NCI-H2107 treated with DMSO at 0.1 percent for 48 hours (cell line): Measurements from ENCODE around the gene ACTMAP.
"Not testable (repeated sequence)": the region's sequence is repeated elsewhere in the genome, so short reads cannot be mapped to it uniquely, and the experiment has no call there.

ENCODE experiments used
- DNase-seq: peaks from one replicate; lab custom pipeline; 2025; ENCODE audit not compliant: unreplicated experiment; lab: John Stamatoyannopoulos, UW

The ACTMAP gene

DNA sequence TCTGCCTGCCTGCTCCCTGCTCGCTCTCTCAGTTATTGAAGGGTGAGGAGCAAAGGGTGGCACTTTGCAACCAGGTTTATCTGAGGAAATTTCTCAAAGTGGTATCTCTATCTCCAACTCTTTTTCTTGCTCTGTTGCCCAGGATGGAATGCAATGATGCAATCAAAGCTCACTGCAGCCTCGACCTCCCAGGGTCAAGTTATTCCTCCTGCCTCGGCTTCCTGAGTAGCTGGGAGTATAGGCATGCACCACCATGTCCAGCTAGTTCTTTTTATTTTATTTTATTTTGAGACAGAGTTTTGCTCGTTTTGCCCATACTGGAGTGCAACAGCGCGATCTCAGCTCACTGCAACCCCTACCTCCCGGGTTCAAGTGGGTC is 4.9 kb downstream of the ACTMAP start:
- no peak for DNase-seq

DNA sequence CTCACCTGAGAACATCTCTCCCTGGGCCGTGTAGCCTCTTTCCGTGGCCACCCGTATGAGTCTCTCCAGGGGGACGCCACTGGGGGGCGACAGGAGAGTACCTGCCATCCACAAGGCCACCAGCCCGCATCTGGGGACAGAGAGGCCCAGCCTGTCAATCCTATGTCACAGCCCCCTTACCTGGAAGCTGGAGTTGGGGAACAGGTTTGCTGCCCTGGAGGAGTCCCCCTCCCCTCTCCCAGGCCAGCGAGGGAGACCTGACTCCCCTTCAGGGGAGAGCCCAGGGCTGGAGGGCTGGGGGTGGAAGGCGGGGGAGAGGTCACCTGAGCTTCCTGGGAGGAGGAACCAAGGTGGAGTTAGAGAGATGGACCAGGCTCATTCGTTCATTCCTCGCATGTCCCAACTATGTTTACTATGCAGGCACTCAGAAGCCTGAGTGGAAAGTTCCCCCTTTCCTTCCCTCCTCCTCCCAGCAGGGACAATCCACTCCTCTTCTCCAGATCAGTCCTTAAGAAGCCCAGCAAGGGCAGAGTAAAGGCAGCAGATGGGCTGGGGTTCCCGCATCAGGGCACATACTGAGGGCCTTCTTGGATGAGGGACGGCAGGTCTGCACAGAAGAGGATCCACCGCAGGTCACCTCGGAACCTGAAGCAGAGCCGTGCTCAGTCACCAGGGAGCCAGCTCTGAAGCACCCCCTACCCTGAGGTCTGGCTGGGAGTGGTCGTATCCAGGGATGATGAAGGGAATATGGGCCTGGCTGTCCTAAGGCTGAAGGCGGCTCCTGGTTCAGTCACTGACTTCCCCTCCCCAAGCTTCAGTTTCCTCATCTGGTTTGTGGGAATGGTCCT is 5.5 kb downstream of the ACTMAP start:
- no peak for DNase-seq

DNA sequence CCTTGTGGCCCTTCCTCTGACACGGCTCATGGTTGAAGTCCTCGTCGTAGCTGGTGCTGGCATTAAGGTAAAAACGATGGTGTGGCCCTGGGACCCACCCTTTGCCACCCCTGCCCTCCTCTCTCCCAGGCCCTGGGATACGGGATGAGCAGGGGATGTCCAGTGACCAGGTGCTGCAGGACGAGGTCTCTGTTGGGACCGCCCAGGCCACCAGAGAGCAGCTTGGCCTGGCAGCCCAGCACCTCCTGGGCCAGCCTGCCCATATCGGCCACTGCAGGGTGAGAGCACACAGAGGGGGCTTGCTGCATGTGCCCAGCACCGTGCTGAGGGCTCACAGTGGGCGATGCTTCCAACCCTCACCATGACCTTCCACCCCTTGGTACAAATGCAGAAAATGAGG is 6.4 kb downstream of the ACTMAP start:
- no peak for DNase-seq

DNA sequence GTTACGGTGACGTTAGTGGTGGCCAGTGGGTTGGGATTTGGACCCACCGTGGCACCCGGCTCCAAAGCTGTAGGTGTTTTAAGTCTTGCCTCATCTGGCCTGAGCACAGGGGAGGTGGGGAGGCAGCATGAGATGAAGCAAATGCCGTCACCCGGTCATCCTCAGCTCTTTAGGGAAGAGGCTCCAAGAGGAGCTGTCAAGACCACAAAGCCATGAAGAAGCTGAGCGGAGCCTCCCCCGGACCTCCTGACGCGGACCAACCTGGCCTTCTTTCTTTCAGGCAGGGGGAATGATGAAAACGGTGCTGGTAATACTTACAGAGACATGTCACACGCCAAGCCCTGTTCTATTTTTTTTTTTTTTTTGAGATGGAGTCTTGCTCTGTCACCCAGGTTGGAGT is 7.4 kb downstream of the ACTMAP start:
- no peak for DNase-seq

DNA sequence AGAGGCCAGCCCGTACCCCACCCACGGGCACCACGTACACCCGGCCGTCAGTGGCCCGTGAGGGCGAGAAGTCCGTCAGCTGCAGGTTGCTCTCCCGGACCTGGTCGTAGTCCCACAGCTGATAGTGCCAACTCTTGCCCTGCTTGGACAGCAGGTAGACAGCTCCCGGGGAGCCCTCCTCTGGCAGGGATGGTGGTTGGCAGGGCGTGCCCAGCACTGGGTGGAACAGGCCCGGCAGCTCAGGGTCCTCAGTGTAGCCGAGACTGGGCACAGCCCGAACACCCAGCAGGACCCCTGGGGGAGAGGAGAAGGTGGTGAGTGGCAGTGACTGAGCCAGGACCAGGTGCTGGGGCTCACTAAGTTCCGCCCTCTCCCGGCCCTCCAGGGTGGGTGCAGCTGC is 7.8 kb downstream of the ACTMAP start:
- DNase-seq, result no peak

DNA sequence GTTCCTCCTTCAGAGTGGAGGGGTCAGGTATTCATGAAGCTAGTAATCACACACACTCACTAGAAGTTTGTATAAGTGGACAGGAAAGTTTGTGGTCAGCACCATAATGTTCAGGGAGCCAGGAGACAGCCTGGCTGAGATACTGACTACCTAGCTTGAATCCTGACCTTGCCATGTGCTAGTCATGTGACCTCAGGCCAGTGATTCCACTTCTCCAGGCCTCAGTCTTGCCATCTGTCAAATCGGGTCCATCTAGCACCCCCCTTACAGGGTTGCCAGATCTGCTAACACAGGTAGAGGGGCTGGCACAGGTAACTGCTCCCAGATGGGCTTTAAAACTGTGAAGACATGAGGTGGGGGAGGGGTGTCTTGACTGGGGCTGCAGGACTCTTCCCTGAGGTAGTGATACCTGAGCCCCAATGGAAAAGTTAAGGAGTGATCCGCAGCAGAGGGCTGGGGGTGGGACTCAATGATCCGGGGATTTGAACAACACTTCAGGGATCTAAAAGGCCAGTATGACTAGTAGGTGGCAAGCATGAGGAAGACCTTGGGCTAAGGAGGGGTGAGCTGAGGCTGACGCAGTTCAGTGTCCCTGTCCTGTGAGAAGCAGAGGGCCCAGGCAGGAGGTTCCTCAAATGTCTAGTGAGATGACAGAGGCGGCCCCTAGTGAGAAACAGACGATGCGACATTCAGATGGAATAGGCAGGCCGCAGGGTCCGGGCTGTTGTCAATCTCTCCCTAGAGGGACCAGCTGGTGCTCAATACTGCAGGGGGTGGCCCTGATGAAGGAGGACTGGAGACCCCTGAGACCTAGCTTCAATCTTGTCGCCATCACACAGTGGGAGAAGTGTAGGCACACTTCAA is 8.5 kb downstream of the ACTMAP start:
- DNase-seq, result no peak

DNA sequence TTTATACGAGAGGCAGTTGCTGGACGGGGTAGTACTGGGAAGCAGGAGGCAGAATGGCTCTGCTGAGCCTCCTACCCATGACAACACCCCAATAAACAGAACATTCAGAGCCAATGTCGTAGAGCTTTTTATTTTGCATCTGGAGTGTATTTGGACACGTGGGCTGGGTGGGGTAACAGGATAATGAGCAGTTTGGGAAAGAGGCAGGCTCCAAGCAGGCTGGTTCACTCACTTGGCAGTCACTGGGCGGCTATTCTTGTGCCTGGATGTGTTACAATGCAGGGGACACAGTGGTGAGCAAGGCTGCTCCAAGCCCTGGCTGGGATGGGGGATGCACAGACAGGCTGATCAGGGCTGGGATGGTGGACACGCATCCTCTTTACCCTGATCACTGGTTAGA is 9.5 kb downstream of the ACTMAP start:
- no peak for DNase-seq

DNA sequence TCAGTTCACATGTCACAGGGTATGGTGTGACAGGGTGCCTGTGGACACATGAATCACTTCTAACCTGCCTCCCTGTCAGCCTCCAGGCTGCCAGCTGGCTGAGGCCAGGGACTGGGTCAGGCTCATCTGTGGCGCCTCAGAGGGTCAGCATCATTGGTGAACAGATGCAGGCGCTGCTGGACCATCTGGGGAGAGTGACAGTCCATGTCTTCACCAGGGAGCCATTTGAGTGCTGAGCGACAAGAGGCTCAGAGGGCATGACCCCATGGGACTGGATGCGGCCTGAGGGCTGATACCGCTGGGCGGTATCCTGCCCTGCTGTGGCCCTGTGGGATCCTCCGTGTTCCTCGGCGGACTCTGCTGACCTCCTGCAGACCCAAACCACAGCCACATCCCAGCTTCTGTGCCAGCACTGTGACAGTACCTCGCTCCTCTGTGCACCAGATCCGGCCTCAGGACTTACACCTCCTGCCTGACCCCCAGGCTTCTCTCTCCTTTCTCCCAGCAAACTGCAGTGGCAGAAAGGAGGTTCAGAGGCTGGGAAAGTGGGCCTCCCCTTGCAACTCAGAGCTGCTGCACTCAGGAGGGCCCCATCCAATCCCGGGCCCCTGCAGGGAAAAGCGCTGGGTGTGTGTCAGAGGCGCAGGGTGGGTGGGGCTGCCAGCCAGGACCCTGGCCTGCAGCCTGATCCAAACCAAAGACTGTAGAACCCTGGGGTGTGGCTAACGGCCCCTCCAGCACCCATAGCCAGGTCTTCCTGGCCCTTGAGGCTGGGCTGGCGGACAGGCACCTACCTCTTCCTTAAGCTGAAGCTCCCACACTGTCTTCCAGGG is 10.2 kb downstream of the ACTMAP start:
- DNase-seq, result no peak

DNA sequence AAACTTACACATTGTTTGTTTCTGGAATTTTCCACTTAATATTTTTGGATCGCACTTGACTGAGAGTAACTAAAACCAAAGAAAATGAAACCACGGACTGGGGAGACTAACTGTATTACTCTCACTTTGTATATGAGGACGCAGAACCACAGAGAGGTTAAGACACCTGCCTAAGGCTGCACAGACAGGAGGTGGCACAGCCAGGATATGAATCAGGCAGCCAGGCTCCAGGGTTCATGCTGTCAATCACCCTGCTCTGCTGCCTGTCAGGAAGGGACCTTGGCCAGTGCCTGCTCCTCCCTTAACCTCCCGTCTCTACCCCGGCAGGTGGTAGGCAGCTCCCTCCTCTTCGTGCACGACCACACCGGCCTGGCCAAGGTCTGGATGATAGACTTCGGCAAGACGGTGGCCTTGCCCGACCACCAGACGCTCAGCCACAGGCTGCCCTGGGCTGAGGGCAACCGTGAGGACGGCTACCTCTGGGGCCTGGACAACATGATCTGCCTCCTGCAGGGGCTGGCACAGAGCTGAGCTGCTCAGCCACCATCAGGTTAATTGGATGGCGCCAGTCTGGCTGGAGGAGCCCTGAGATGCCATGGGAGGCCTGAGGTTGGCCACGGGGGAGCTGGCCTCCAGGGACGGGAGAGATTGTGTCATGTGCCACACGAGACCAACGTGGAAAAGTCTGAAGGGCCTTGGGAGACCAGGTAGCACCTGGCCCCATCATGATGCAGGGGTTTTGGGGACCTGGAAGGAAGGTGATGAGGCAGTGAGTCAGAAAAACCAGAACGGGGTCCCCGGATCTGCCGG is 11.0 kb downstream of the ACTMAP start:
- no peak for DNase-seq

DNA sequence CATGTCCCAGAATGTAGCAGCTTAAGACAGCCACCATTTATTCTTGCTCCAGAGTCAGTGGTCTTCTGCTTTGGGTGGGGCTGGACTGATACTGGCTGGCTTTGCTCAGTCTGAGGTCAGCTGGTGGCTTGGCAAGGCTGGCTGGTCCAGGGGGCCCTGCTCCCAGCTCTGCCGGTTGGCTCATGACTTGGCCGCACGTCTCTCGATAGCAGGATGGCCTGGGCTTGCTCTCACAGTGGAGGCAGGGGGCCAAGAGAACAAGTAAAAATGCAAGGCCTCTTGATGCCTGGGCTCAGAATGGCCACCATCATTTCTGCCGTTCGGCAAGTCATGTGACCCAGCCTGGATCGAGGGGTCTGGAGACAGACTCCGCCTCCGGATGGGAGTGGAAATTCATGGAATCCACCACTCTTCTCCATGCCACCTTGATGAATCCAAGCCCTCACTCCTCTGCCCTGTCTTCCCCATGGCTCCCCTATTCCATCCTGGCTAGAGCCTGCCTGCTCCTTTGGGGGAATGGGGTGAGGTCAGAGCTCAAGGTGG is 13.1 kb downstream of the ACTMAP start:
- no peak for DNase-seq

DNA sequence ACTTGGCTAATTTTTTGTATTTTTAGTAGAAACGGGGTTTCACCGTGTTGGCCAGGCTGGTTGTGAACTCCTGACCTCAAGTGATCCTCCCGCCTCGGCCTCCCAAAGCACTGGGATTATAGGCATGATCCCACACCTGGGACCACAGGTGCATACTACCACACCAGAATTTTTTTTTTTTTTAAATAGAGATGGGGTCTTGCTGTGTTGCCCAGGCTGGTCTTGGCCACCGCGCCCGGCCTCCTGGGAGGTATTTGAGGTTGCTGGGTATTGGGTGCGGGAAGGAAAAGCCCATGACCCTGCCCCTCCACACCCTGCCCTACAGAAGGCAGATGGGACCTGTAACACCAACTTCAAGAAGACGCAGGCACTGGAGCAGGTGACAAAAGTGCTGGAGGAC is 13.6 kb downstream of the ACTMAP start:
- DNase-seq, result no peak

DNA sequence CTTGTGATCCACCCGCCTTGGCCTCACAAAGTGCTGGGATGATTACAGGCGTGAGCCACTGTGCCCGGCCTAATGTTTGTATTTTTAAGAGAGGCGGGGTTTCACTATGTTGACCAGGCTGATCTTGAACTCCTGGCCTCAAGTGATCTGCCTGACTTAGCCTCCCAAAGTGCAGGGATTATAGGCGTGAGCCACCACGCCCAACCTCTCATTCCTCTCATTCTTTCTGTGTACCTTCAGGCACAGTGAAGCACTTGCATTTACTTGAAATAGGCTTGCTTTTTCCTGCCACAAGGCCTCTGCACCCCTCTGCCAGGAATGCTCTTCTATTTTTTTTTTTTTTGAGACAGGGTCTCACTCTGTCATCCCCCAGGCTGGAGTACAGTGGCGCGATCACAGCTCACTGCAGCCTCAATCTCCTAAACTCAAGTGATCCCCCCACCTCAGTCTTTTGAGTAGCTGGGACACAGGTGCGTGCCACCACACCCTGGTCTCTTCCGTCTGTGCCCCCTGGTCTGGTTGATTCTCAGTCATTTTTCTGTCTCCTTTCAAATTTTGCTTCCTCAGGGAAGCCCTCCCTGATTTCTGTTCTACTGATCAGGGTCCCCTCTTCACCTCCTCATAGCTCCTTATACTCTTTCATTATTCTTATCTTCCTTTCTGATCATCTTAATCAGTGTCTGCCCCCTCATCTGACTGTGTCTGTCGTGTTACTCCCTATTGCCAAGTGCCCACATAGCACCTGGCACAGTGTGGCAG is 15.1 kb downstream of the ACTMAP start:
- DNase-seq, result no peak

DNA sequence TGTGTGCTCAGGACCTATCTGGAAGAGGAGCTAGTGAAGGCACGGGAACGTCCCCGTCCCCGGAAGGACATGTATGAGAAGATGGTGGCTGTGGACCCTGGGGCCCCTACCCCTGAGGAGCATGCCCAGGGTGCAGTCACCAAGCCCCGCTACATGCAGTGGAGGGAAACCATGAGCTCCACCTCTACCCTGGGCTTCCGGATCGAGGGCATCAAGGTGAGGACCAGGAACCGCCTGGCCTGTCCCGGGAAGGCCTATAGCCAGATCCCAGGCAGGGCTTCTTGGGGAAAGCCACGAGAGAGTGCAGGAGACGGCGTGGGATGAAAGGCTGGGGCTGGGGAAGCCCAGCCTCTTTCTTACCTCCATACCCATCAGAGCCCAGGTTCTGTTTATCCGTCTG is 17.1 kb downstream of the ACTMAP start:
- DNase-seq, result no peak

DNA sequence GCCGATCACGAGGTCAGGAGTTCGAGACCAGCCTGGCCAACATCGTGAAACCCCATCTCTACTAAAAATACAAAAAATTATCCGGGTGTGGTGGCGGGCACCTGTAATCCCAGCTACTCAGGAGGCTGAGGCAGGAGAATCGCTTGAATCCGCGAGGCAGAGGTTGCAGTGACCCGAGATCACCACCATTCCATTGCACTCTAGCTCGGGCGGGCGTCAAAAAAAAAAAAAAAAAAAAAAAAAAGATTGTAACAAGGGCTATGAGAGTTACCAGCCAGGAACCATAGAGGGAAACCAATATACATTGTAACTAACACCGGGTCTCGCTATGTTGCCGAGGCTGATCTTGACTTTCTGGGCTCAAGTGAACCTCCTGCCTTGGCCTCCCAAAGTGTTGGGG is 18.0 kb downstream of the ACTMAP start:
- not testable (repeated sequence) for DNase-seq

DNA sequence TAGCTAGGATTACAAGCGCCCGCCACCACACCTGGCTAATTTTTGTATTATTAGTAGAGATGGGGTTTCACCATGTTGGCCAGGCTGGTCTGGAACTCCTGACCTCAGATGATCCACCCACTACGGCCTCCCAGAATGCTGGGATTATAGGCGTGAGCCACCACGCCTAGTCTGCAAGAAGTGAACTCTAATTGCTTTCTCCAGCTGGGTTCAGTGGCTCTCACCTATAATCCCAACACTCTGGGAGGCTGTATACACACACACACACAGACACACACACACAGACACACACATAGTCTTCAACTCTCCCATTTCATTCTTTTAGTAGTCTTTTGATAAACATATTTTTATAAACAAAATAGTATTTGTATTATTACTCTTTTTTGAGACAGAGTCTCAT is 20.2 kb downstream of the ACTMAP start:
- DNase-seq, result not testable (repeated sequence)

DNA sequence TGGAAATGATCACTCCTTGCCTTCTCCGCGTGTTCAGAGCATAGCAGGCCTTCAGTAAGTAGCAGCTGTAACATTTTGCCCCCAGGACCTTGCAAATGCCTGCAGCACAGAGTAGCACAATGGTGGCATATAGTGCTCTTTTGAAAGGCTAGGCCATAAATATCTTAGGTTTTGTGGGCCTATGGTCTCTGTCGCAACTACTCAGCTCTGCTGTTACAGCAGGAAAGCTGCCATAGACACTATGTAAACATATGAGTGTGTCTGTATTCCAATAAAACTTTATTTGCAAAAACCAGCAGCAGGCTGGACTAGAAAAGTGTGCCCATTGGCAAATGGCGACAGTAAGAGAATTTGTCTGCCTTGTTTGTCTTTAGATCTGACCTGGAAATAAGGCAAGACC is 24.0 kb downstream of the ACTMAP start:
- no peak for DNase-seq

DNA sequence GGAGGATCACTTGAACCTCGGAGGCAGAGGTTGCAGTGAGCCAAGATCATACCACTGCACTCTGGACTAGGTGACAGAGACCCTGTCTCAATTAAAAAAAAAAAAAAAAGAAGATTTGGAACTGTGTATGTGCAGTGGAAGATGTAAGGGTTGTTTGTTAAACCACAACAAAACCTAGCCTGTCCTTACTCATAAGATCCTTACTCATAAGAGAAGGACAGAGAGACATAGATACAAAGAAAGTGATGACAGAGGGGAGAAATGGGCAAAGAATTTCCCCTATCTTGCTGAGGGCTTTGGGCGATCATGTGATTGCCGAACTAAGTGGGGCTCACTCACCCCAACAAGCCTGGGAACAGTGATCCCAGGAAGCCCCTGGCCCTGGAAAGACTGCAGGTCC is 25.4 kb downstream of the ACTMAP start:
- DNase-seq, result no peak

DNA sequence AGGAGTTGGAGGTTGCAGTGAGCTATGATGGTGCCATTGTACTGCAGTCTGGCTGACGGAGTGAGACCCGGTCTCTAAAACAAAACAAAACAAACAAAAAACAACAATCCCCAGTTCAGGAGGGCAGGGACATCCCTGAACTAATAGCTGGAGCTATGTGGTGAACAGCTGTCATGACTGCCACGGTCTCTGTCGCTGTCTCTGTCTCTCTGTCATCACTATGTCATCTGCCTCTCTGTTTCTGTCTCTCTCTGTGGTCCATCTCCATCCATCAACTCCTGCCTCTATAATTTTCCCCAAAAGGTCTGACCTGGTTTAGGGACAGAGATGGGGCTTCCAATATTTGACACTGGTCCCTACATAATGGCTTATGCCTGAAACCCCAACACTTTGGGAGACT is 26.0 kb downstream of the ACTMAP start:
- no peak for DNase-seq

DNA sequence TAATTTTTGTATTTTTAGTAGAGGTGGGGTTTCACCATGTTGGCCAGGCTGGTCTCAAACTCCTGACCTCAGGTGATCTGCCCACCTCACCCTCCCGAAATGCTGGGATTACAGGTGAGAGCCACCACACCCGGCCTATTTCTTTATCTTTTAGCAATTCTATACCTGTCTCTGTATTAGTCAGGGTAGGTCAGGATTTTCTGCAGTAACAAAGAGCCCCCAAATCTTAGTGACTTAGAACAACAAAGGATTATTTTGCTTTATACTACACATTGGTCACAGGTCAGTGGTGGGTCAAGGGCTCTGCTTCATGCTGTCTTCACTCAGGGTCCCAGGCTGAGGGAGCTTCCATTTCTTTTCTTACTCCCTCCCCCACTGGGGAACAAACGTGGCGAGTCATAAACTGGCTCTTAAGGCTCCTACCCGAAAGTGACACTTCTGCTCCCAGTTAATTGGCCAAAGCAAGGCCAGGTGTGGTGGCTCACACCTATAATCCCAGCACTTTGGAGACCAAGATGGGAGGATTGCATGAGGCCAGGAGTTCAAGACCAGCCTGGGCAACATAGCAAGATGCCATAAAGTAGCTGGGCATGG is 26.5 kb downstream of the ACTMAP start:
- DNase-seq, result no peak
